ENCODE data around the gene NTNG1.
A peak's percentile ranks its signal among the peaks of the same experiment; 100 is the strongest.

The NTNG1 gene

DNA sequence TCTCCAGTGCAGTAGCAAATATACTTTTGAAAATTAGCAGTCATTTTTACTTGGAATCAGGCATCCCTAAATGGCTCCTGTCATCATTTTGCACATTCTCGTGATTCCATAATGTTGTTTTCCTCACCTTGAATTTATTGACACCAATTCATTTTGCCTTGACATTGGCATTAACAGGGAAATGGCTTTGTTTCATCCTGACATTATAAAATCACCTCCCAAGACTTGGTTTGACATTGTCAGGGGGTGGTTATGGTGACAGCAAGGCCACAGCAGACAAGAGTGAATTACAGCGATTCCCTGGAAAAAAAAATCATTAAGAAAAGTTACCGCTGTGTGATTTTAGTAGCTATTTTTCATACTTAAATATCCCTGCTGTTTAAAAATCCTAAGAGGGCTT lies 327.0 kb downstream of the NTNG1 start:
- DNase-seq: no peak

DNA sequence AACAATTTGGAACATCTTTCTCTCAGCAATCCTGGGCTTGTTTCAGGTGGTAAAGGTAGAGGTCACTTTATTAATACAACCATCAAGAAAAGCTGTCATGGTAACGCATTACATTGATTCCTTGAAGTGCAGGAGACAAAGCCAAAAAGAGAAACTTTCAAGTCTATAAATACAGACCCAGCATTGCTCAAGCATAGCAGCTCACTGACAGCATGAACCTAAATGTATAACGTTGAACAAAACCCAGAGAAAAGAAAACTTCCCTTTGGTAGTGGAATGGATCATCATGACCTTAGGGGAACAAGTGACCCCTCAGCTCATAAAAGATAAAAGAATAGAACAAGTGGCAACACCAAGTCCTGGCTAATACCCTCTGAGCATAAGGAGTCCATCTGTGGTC lies 332.2 kb downstream of the NTNG1 start:
- no peak for DNase-seq

GRCh38 chr1:107474877-107475612 lies 334.2 kb downstream of the NTNG1 start:
- no peak for DNase-seq

- peak; percentile 52 for DNase-seq
Observed at GRCh38 chr1:107477233-107477632, 336.4 kb downstream of the NTNG1 start.

DNA sequence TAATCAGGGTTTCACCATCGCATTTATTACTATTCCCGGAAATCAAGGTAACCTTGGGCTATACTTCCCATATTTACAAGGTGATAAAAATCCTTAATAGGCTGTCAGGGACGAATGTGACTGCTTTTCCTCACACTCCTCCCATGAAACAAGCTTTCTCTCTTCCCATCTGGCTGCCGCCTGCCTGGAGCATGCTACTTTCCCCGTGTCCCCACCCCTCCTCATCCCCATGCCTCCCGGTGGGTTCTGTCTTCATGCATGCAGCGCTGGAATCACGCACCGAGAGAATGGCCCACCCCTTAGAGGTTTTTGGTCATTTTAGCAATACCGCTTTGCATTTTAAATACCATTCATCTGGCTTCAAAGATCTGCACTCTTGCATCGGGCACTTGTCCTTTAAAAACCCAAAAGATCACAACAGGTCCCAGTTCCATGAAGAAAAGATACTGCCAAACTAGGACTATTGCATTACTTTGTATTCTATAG lies 339.1 kb downstream of the NTNG1 start:
- no peak for DNase-seq

GRCh38 chr1:107480548-107481415 lies 339.9 kb downstream of the NTNG1 start:
- peak; percentile 69 for DNase-seq

GRCh38 chr1:107481756-107482384 lies 341.0 kb downstream of the NTNG1 start:
- DNase-seq: no peak

- DNase-seq: no peak
Observed at GRCh38 chr1:107483949-107484348, 343.1 kb downstream of the NTNG1 start.

GRCh38 chr1:107486349-107486748 lies 345.5 kb downstream of the NTNG1 start:
- no peak for DNase-seq

- DNase-seq: no peak
Observed at GRCh38 chr1:107487506-107487905, 346.7 kb downstream of the NTNG1 start.

DNA sequence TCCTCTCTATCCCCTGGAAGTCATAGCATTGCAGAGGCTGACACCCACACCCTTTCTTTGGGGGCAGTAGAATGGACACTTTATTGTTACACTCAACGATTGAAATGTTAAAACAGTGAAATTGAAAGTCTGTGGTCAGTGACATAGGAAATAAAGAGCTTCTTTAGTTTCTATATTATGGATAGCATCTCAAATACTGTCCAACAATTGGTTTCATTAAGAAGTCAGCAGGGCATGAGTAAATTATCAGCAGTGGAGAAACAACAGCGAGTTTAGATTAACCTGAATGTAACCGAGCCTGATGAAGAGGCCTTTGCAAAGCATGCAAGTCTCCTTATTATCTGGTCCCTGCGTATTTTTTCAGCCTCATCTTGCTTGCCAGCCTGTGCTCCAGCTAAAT lies 350.7 kb downstream of the NTNG1 start:
- DNase-seq: no peak

DNA sequence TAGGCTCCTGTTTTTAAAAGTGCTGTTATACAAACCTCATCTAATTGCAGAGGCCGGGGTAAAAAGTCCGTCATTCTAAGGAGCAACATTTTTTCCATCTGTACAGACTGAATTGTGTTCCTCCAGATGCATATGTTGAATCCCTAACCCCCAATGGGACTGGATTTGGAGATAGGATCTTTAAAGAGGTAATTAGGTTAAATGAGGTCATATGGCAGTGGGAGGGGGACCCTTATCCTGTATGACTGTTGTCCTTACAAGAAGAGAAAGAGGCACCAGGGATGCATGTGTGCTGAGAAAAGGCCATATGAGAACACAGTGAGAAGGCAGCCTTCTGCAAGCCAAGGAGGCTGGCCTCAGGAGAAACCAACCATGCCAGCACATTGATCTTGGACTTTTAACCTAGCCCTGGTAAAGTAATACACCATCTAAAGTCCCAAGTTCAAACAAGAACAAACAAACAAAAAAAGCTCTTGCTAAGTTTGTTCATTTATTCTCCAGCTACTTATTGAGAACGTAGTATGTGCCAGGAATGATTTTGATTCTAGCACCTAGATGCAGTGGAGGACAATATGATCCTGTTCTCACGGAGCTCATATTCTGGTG lies 352.4 kb downstream of the NTNG1 start:
- DNase-seq: no peak

GRCh38 chr1:107494061-107494460 lies 353.2 kb downstream of the NTNG1 start:
- no peak for DNase-seq

DNA sequence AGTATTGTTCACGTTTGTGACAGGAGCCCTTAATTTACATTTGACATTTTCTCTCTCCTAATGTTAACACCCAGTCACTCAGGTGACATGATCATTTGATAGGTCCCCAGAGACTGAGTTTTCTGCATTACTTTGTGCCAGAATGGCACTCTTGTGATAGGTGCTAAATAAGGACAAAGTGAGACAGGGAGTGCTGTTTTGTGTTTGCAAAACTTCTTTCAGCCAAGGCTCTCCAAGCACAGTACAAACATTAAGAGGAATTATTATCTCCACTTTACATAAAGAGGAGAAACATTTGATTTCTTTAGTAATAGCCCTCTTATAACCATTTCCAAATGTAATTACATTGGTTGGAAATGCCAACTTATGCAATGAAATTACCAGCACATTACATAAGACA lies 355.2 kb downstream of the NTNG1 start:
- DNase-seq: no peak

DNA sequence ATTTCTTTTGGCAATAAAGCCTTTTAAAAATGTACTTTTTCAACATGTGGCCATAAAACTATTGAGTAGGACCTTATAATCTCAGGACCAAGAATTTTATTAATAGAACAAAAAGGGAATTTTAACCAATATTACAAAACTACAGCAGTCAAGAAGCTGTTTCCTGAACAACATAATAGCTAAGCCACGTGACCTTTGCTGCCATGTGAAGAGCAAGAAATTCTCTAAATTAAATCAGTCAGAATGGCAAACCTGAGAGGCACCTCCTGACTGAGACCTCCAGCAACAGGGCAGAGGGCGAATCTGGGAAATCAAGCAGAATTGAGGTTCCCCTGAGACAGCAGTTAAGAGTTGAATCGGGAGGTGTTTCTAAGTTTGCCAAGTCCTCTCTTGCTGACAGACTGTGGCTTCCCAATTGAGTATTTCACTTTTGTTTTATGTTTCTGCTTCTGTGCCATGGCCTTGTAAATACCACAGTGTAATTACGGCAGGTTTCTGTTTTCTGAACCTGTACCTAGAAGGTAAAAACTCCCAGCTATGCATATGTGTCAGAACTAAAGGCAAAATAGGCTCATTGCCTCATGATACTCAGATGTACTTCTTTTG lies 358.4 kb downstream of the NTNG1 start:
- DNase-seq: no peak

GRCh38 chr1:107501081-107501605 lies 360.3 kb downstream of the NTNG1 start:
- no peak for DNase-seq

GRCh38 chr1:107510347-107510746 lies 369.5 kb downstream of the NTNG1 start:
- DNase-seq: no peak

DNA sequence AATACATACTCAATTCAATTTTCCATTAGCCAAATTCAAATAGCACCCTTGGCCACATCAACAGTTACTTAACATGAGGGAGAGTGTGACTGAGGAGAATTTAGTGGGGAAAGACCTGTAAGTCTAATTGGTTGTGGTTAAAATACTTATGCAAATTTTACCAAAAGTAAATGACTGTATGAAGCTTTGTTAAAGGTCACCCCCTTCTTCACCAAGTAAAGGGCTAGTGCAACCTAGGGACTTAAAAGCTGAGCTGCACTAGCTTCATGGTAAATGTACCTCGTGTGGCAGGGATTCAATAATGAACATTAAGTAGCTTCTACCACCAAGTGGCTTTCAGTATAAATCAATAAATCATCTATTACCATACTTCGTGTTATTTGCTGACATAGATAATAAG lies 372.0 kb downstream of the NTNG1 start:
- DNase-seq: no peak

GRCh38 chr1:107514841-107515240 lies 374.0 kb downstream of the NTNG1 start:
- DNase-seq: no peak

GRCh38 chr1:107515702-107516101 lies 374.9 kb downstream of the NTNG1 start:
- DNase-seq: no peak

DNA sequence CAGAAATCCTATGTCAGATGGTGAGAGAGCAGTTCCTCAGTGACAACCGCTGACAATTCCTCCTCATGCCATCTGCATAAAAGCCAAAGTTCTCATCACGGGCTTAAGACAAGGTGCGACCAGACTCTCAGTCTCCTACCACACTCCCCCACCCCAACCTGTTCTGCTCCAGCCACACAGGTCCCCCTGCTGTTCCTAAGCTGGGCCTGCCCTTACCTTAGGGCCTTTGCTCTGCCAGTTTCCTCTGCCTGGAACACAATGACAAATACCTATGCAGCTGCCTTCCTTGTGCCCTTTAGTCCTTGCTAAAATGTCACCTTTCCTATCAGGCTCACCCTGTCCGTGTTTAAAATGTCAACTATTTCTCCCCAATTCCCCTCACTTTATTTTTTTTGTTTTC lies 382.2 kb downstream of the NTNG1 start:
- DNase-seq: no peak

GRCh38 chr1:107523736-107524135 lies 382.9 kb downstream of the NTNG1 start:
- no peak for DNase-seq

GRCh38 chr1:107524301-107524700 lies 383.5 kb downstream of the NTNG1 start:
- no peak for DNase-seq
